ENCODE data around the gene ZNF316. TPM values are rescaled to one million over a fixed set of nuclear protein-coding genes. Genes with fewer than 3 reads are reported as not detected.

ZNF316 gene
- total RNA-seq, 2 donors from 2014 or later = 21.4 to 29.6 TPM

- no peak for TF ChIP-seq CTCF (conservative IDR thresholded peaks at IDR 0.05)
- peaks cover 7% of the 10 kb centered on the region for H3K4me1 ChIP-seq (ENCODE audit: control insufficient read depth, insufficient read depth, low read length)
- H3K27ac Mint-ChIP-seq = no peak overlapping the region
- WGBS, 2 experiments (ENCODE audit: insufficient coverage in 1 of 2, insufficient read length in 1 of 2) = 95 to 97% methylated on average over 18 to 20 of the region's 20 CpGs
- peaks cover 4% of the 10 kb centered on the region for H3K27me3 Mint-ChIP-seq (ENCODE audit: insufficient read depth)
- peaks cover 44% of the 10 kb centered on the region for H3K36me3 Mint-ChIP-seq (ENCODE audit: low read depth)
- H3K27me3 ChIP-seq (ENCODE audit: control insufficient read depth, insufficient read depth, low read length, poor library complexity, severe bottlenecking) = no peaks in the 10 kb centered on the region
- H3K4me1 Mint-ChIP-seq = peaks cover 15% of the 10 kb centered on the region
- peak overlapping the region; percentile 58 for H3K4me3 Mint-ChIP-seq
- H3K27ac ChIP-seq (ENCODE audit: low read depth, low read length) = no peak overlapping the region
- no peak overlapping the region for H3K9ac ChIP-seq (ENCODE audit: extremely low read depth, low read length, poor library complexity, severe bottlenecking)
- DNase-seq = no peak
- no peak overlapping the region for H3K4me3 ChIP-seq (ENCODE audit: low read length)
- no peaks in the 10 kb centered on the region for H3K9me3 ChIP-seq (ENCODE audit: control insufficient read depth, low read length)
- H3K36me3 ChIP-seq (ENCODE audit: control insufficient read depth, insufficient read depth, low read length) = peaks cover 9% of the 10 kb centered on the region
- peaks cover 6% of the 10 kb centered on the region for H3K9me3 Mint-ChIP-seq
Observed at GRCh38 chr7:6616854-6617643, 20.1 kb upstream of the ZNF316 start.

GRCh38 chr7:6618621-6619020 lies 18.5 kb upstream of the ZNF316 start:
- peaks cover 6% of the 10 kb centered on the region for H3K9me3 Mint-ChIP-seq
- Histone ChIP-seq H3K27me3 (ENCODE audit: control insufficient read depth, insufficient read depth, low read length, poor library complexity, severe bottlenecking) (no peaks in the 10 kb centered on the region), H3K9ac (ENCODE audit: extremely low read depth, low read length, poor library complexity, severe bottlenecking) (no peak overlapping the region), H3K4me1 (ENCODE audit: control insufficient read depth, insufficient read depth, low read length) (peaks cover 6% of the 10 kb centered on the region), H3K36me3 (ENCODE audit: control insufficient read depth, insufficient read depth, low read length) (peaks cover 13% of the 10 kb centered on the region), H3K9me3 (ENCODE audit: control insufficient read depth, low read length) (no peaks in the 10 kb centered on the region), H3K4me3 (ENCODE audit: low read length) (no peak overlapping the region), H3K27ac (ENCODE audit: low read depth, low read length) (no peak overlapping the region)
- H3K36me3 Mint-ChIP-seq (ENCODE audit: low read depth) = peaks cover 52% of the 10 kb centered on the region
- H3K27me3 Mint-ChIP-seq (ENCODE audit: insufficient read depth) = no peaks in the 10 kb centered on the region
- H3K4me1 Mint-ChIP-seq = peaks cover 11% of the 10 kb centered on the region
- no peak for DNase-seq
- no peak overlapping the region for H3K27ac Mint-ChIP-seq
- no peak for TF ChIP-seq CTCF (conservative IDR thresholded peaks at IDR 0.05)
- 79% methylated on average over 4 of the region's 4 CpGs; no CpG with 5 or more reads in 1 of the 2 experiments for WGBS, 2 experiments (ENCODE audit: insufficient coverage in 1 of 2, insufficient read length in 1 of 2)
- no peak overlapping the region for H3K4me3 Mint-ChIP-seq

- Mint-ChIP-seq H3K36me3 (ENCODE audit: low read depth) (peaks cover 60% of the 10 kb centered on the region), H3K27ac (no peak overlapping the region), H3K4me3 (no peak overlapping the region), H3K27me3 (ENCODE audit: insufficient read depth) (no peaks in the 10 kb centered on the region), H3K4me1 (peaks cover 3% of the 10 kb centered on the region), H3K9me3 (peaks cover 6% of the 10 kb centered on the region)
- H3K27ac ChIP-seq (ENCODE audit: low read depth, low read length) = no peak overlapping the region
- no peaks in the 10 kb centered on the region for H3K9me3 ChIP-seq (ENCODE audit: control insufficient read depth, low read length)
- 90% methylated on average over 2 of the region's 3 CpGs; no CpG with 5 or more reads in 1 of the 2 experiments for WGBS, 2 experiments (ENCODE audit: insufficient coverage in 1 of 2, insufficient read length in 1 of 2)
- no peaks in the 10 kb centered on the region for H3K27me3 ChIP-seq (ENCODE audit: control insufficient read depth, insufficient read depth, low read length, poor library complexity, severe bottlenecking)
- TF ChIP-seq CTCF (conservative IDR thresholded peaks at IDR 0.05) = no peak
- peaks cover 16% of the 10 kb centered on the region for H3K36me3 ChIP-seq (ENCODE audit: control insufficient read depth, insufficient read depth, low read length)
- DNase-seq = no peak
- no peak overlapping the region for H3K9ac ChIP-seq (ENCODE audit: extremely low read depth, low read length, poor library complexity, severe bottlenecking)
- H3K4me3 ChIP-seq (ENCODE audit: low read length) = no peak overlapping the region
- H3K4me1 ChIP-seq (ENCODE audit: control insufficient read depth, insufficient read depth, low read length) = no peaks in the 10 kb centered on the region
Observed at GRCh38 chr7:6619961-6620360, 17.2 kb upstream of the ZNF316 start.

All from endodermal cell (in vitro differentiated cells).